SKM-1 (cell line): ENCODE data around the gene TMPRSS11E.
"Not testable (repeated sequence)": the region's sequence is repeated elsewhere in the genome, so short reads cannot be mapped to it uniquely, and the experiment has no call there.

ENCODE experiments used
- DNase-seq: peaks from one replicate; lab custom pipeline; 2025; ENCODE audit not compliant: unreplicated experiment; lab: John Stamatoyannopoulos, UW

TMPRSS11E gene

GRCh38 chr4:68447201-68447600 lies at the start of gene TMPRSS11E:
TMPRSS11E (plus strand) TSS chr4:68447463; CDS start chr4:68447513, 50 bp downstream.
- DNase-seq, result no peak

GRCh38 chr4:68399306-68399705 lies 48.0 kb upstream of the TMPRSS11E start:
- no peak for DNase-seq

- no peak for DNase-seq
Observed at GRCh38 chr4:68401231-68401630, 46.0 kb upstream of the TMPRSS11E start.

- DNase-seq, result no peak
Observed at GRCh38 chr4:68404153-68404552, 43.1 kb upstream of the TMPRSS11E start.

- DNase-seq, result not testable (repeated sequence)
Observed at GRCh38 chr4:68405718-68406478, 41.4 kb upstream of the TMPRSS11E start.

- DNase-seq, result no peak
Observed at GRCh38 chr4:68406479-68406859, 40.8 kb upstream of the TMPRSS11E start.

GRCh38 chr4:68407015-68407867 lies 40.0 kb upstream of the TMPRSS11E start:
- not testable (repeated sequence) for DNase-seq

GRCh38 chr4:68407868-68408190 lies 39.4 kb upstream of the TMPRSS11E start:
- DNase-seq, result no peak

GRCh38 chr4:68410149-68410548 lies 37.1 kb upstream of the TMPRSS11E start:
- DNase-seq, result no peak

- DNase-seq, result no peak
Observed at GRCh38 chr4:68410643-68411042, 36.6 kb upstream of the TMPRSS11E start.

GRCh38 chr4:68412031-68412430 lies 35.2 kb upstream of the TMPRSS11E start:
- DNase-seq, result not testable (repeated sequence)

GRCh38 chr4:68416591-68416990 lies 30.7 kb upstream of the TMPRSS11E start:
- no peak for DNase-seq

GRCh38 chr4:68426516-68426915 lies 20.7 kb upstream of the TMPRSS11E start:
- no peak for DNase-seq

GRCh38 chr4:68430337-68430736 lies 16.9 kb upstream of the TMPRSS11E start:
- no peak for DNase-seq

- DNase-seq, result no peak
Observed at GRCh38 chr4:68432320-68432719, 14.9 kb upstream of the TMPRSS11E start.

GRCh38 chr4:68433582-68433981 lies 13.7 kb upstream of the TMPRSS11E start:
- DNase-seq, result no peak

GRCh38 chr4:68434277-68434676 lies 13.0 kb upstream of the TMPRSS11E start:
- DNase-seq, result no peak

GRCh38 chr4:68434836-68435235 lies 12.4 kb upstream of the TMPRSS11E start:
- no peak for DNase-seq

GRCh38 chr4:68445111-68445510 lies 2.2 kb upstream of the TMPRSS11E start:
- no peak for DNase-seq

GRCh38 chr4:68451246-68452211 lies 4.3 kb downstream of the TMPRSS11E start:
- DNase-seq, result no peak

GRCh38 chr4:68460085-68460484 lies 12.8 kb downstream of the TMPRSS11E start:
- no peak for DNase-seq
